Lower leg skin (tissue), 4 donors: Measurements from ENCODE around the gene SMIM1. TPM values are rescaled to one million over a fixed set of nuclear protein-coding genes. Genes with fewer than 3 reads are reported as not detected.

ENCODE experiments used
- DNase-seq, 2 donors: peaks; one replicate each; pipeline ENCODE4 v3.0.0-alpha.2; 2019; ENCODE audit warnings: low spot score in 2 of 2
- H3K4me3 ChIP-seq: fragments of 200-600 bp; sonication (generic); 2 replicates; pipeline ENCODE4 v1.5.1; 2017; ENCODE audit warnings: mild to moderate bottlenecking, low read depth; ENCODE audit not compliant: poor library complexity, severe bottlenecking
- POLR2A ChIP-seq, 2 donors: fragments of 450-650 bp; IDR thresholded peaks; one replicate each; pipeline ENCODE4 v1.6.1; 2016 to 2017; ENCODE audit warnings: antibody characterized with exemption in 2 of 2, mild to moderate bottlenecking in 1 of 2, moderate library complexity in 1 of 2
- WGBS, 2 donors: methylation state at CpG; one replicate each; pipeline ENCODE4 v1.1.5; 2018; 5-methylcytosine and 5-hydroxymethylcytosine counted together
- intact Hi-C: fragments of 100-400 bp; cut with DNase I; formaldehyde crosslinking; loops from one replicate; pipeline ENCODE4 v1.15.0; 2023; ENCODE audit warnings: low total_unique reads
- total RNA-seq, 4 donors: library from RNA; depleted of rRNA; stranded (reverse); fragments of >200 nt; gene quantifications; one replicate each; pipeline ENCODE4 v1.1.0, GENCODE V29; 2016
- TF ChIP-seq, protein P1 (sequence below), 3 donors: fragments of 450-650 bp; IDR thresholded peaks; one replicate each; pipeline ENCODE4 v1.5.1; 2016; ENCODE audit warnings: antibody characterized with exemption in 3 of 3, mild to moderate bottlenecking in 3 of 3, moderate library complexity in 2 of 3

The SMIM1 gene
- total RNA-seq, 4 donors from 2014 or later = 1.6 to 8.7 (median 3.6) TPM

DNA sequence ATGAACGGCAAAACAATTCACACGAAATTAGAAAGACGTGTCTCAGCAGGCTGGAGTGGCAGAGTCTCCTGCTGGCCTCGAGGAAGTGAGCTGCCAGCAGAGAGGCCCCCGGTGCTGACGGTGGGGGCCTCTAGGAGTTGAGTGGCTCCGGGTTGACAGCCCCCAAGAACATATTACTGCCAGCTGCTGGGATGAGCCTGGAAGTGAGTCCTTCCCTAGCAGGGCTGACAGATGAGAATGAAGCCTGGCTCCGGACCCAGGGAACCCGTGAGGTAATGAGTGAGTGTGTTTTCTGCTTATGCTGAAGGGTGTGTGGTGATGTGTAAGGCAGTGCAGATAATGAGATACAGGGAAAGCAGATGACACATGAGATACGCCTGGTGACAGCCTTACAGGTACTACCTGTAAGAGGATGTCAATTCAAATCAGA lies 47.2 kb downstream of the SMIM1 start:
- DNase-seq = no peak
- H3K4me3 ChIP-seq = no peak overlapping the region
- WGBS, 2 donors = 37 to 40% methylated on average over 10 of the region's 10 CpGs
- intact Hi-C loops = no loop called here
- TF ChIP-seq, protein P1, sequence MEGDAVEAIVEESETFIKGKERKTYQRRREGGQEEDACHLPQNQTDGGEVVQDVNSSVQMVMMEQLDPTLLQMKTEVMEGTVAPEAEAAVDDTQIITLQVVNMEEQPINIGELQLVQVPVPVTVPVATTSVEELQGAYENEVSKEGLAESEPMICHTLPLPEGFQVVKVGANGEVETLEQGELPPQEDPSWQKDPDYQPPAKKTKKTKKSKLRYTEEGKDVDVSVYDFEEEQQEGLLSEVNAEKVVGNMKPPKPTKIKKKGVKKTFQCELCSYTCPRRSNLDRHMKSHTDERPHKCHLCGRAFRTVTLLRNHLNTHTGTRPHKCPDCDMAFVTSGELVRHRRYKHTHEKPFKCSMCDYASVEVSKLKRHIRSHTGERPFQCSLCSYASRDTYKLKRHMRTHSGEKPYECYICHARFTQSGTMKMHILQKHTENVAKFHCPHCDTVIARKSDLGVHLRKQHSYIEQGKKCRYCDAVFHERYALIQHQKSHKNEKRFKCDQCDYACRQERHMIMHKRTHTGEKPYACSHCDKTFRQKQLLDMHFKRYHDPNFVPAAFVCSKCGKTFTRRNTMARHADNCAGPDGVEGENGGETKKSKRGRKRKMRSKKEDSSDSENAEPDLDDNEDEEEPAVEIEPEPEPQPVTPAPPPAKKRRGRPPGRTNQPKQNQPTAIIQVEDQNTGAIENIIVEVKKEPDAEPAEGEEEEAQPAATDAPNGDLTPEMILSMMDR (IDR thresholded peaks at IDR 0.05) = no peak
- no peak for TF ChIP-seq POLR2A (IDR thresholded peaks at IDR 0.05)

DNA sequence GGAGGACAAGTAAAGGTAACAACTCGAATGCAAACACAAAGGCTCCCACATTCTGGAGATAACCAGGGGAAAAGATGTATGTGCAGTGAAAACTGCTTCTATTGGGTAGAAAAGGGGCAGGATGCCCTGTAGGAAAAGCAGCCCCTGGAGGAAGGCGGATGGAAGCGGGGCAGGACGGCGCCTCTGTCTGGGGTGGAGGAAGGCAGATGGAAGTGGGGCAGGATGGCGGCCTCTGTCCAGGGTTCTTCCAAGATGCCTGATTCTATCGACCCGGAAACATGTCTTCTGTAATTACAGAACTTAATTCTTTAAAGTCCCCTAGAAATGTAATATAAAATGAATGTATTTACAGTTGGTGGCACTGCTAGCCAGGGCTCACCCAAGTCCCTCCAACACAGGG lies 47.8 kb downstream of the SMIM1 start:
- intact Hi-C loops = no loop called here
- WGBS, 2 donors = 83 to 88% methylated on average over 8 of the region's 8 CpGs
- DNase-seq = no peak
- TF ChIP-seq POLR2A (IDR thresholded peaks at IDR 0.05) = no peak
- TF ChIP-seq, protein P1 (IDR thresholded peaks at IDR 0.05) = no peak
- no peak overlapping the region for H3K4me3 ChIP-seq

DNA sequence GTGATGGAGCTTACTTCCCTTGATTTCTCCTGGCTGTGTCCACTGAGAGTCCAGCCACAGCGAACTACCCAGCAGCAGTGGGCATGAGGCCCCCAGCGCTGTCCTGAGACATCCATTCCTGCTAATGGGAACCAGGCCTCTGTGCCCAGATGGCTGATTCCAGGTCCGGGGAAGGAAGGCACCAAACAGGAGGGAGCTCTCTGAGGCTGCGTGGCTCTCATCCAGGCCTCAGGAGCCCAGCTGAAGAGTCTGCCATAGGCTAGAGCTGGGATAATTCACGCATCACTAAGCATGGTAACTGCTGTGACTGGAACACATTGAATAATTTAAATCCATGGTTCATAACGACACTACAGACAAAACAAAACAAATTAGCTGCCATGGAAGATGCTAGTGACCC lies 48.5 kb downstream of the SMIM1 start:
- intact Hi-C loops = no loop called here
- DNase-seq = no peak
- WGBS, 2 donors = 83 to 89% methylated on average over 6 of the region's 6 CpGs
- no peak overlapping the region for H3K4me3 ChIP-seq
- TF ChIP-seq, protein P1 (IDR thresholded peaks at IDR 0.05) = no peak
- no peak for TF ChIP-seq POLR2A (IDR thresholded peaks at IDR 0.05)

DNA sequence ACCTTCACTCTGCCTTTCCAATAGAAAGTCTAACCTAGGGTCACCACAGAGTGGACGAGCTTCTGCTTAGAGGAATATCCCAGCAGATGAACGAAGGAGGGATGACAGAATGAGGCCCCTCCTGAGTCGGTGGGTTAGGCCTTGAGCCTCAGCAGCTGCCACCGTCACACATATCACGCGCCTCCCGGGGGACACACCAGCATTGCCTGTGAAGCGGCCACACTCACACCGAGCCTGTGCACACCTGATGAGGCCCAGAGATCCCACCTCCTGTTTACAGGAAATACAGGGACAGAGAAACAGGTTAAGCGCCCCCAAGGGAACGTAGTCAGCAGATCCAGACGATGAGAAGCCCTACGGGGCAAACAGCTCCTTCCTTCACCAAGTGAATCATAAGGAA lies 48.9 kb downstream of the SMIM1 start:
- TF ChIP-seq, protein P1 (IDR thresholded peaks at IDR 0.05) = no peak
- TF ChIP-seq POLR2A (IDR thresholded peaks at IDR 0.05) = no peak
- intact Hi-C loops = no loop called here
- H3K4me3 ChIP-seq = no peak overlapping the region
- no peak for DNase-seq
- WGBS, 2 donors = 84 to 88% methylated on average over 13 of the region's 13 CpGs

DNA sequence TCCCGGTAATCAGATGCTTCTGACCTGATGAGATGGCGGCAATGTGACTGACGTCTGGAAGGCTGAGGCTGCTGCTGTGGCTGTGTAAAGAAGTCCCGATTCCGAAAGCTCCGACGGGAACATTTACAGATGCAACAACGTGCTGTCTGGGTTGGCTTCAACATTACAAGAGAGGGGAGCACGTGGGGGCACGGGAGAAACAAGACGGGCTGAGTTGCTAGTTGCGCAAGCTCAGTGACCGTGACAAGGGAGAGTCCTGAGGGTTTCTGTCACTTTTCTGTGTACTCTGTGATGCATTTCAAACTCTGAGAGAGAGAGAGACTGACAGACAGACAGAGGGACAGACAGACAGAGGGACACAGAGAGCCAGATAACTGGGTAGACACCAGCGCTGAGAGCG lies 49.4 kb downstream of the SMIM1 start:
- H3K4me3 ChIP-seq = no peak overlapping the region
- no peak for TF ChIP-seq POLR2A (IDR thresholded peaks at IDR 0.05)
- TF ChIP-seq, protein P1 (IDR thresholded peaks at IDR 0.05) = no peak
- no peak for DNase-seq
- intact Hi-C loops = no loop called here
- 87% methylated on average over 15 of the region's 15 CpGs for WGBS, 2 donors

DNA sequence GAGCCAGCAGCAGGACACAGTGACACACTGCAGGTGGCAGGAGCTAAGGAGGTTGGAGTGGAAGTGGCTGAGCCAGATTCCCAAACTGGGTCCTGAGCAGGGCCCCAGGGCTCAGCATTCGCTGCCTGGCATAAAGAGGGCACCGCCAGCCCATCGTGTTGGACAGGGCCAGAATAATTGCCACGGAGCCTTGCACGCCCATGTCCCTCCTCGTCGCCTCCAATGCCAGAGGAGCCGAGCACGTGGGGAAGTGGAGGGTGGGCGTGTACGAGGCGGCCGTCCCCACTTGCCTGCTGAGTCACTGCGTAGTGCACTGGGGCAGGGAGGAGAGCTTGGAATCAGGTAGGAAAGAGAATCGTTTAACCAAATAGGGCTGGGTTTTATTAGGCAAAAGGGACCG lies 49.9 kb downstream of the SMIM1 start:
- no peak overlapping the region for H3K4me3 ChIP-seq
- no peak for DNase-seq
- 75 to 82% methylated on average over 16 of the region's 16 CpGs for WGBS, 2 donors
- intact Hi-C loops = no loop called here
- no peak for TF ChIP-seq POLR2A (IDR thresholded peaks at IDR 0.05)
- TF ChIP-seq, protein P1 (IDR thresholded peaks at IDR 0.05) = no peak
